ENCODE data around the gene RAB3C.
A peak's percentile ranks its signal among the peaks of the same experiment; 100 is the strongest.

RAB3C gene

GRCh38 chr5:58838729-58839128 is 255.9 kb downstream of the RAB3C start:
- Histone ChIP-seq H3K36me3 (ENCODE audit: insufficient read depth, low read length) (no peaks in the 10 kb centered on the region), H3K9ac (ENCODE audit: insufficient read length) (no peak overlapping the region), H3K9me3 (ENCODE audit: low read depth, low read length) (no peaks in the 10 kb centered on the region), H3K4me3 (no peak overlapping the region), H3K27ac (no peak overlapping the region)
- TF ChIP-seq POLR2AphosphoS5 (IDR thresholded peaks at IDR 0.05; ENCODE audit: borderline replicate concordance, low read depth, low read length) (no peak), FOXP2 (optimal IDR thresholded peaks at IDR 0.05; ENCODE audit: control extremely low read depth, extremely low read length, insufficient read depth) (no peak), EZH2 (IDR thresholded peaks at IDR 0.05) (no peak)
- DNase-seq (ENCODE audit: low read depth, low spot score), result no peak

DNA sequence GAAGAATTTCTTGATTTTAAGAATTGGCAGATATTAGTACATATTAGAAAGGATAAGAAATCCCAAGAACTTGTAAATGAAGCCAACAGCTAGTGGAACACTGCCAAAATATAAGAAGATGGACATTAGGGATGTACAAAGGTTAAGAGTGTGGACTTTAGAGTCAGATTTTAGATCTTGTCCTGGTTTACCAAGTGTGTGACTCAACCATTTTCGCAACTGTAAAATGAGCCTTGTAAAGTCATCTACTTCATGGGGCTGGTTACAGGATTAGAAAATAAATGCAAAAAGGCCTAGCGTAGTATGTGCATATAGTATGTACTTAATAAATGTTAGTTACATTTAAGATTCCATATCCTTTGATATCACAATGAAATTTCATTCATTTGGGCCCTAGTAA is 260.0 kb downstream of the RAB3C start:
- Histone ChIP-seq H3K27ac (no peak overlapping the region), H3K9ac (ENCODE audit: insufficient read length) (no peak overlapping the region), H3K4me3 (no peak overlapping the region), H3K36me3 (ENCODE audit: insufficient read depth, low read length) (no peaks in the 10 kb centered on the region), H3K9me3 (ENCODE audit: low read depth, low read length) (no peaks in the 10 kb centered on the region)
- DNase-seq (ENCODE audit: low read depth, low spot score), result no peak
- TF ChIP-seq FOXP2 (optimal IDR thresholded peaks at IDR 0.05; ENCODE audit: control extremely low read depth, extremely low read length, insufficient read depth) (no peak), EZH2 (IDR thresholded peaks at IDR 0.05) (no peak), POLR2AphosphoS5 (IDR thresholded peaks at IDR 0.05; ENCODE audit: borderline replicate concordance, low read depth, low read length) (no peak)

- H3K9ac ChIP-seq (ENCODE audit: insufficient read length), result no peak overlapping the region
- DNase-seq (ENCODE audit: low read depth, low spot score), result no peak
- TF ChIP-seq POLR2AphosphoS5 (IDR thresholded peaks at IDR 0.05; ENCODE audit: borderline replicate concordance, low read depth, low read length) (no peak), EZH2 (IDR thresholded peaks at IDR 0.05) (no peak), FOXP2 (optimal IDR thresholded peaks at IDR 0.05; ENCODE audit: control extremely low read depth, extremely low read length, insufficient read depth) (no peak)
- no peak overlapping the region for H3K27ac ChIP-seq
- H3K36me3 ChIP-seq (ENCODE audit: insufficient read depth, low read length), result no peaks in the 10 kb centered on the region
- no peak overlapping the region for H3K4me3 ChIP-seq
- H3K9me3 ChIP-seq (ENCODE audit: low read depth, low read length), result no peaks in the 10 kb centered on the region
Observed at GRCh38 chr5:58844395-58844794, 261.5 kb downstream of the RAB3C start.

- no peak for DNase-seq (ENCODE audit: low read depth, low spot score)
- Histone ChIP-seq H3K27ac (no peak overlapping the region), H3K36me3 (ENCODE audit: insufficient read depth, low read length) (no peaks in the 10 kb centered on the region), H3K9ac (ENCODE audit: insufficient read length) (no peak overlapping the region), H3K4me3 (no peak overlapping the region), H3K9me3 (ENCODE audit: low read depth, low read length) (no peaks in the 10 kb centered on the region)
- no peak for TF ChIP-seq FOXP2 (optimal IDR thresholded peaks at IDR 0.05; ENCODE audit: control extremely low read depth, extremely low read length, insufficient read depth)
- TF ChIP-seq POLR2AphosphoS5 (IDR thresholded peaks at IDR 0.05; ENCODE audit: borderline replicate concordance, low read depth, low read length), result no peak
- TF ChIP-seq EZH2 (IDR thresholded peaks at IDR 0.05), result no peak
Observed at GRCh38 chr5:58847041-58847440, 264.2 kb downstream of the RAB3C start.

- Histone ChIP-seq H3K9me3 (ENCODE audit: low read depth, low read length) (no peaks in the 10 kb centered on the region), H3K4me3 (no peak overlapping the region), H3K27ac (no peak overlapping the region), H3K36me3 (ENCODE audit: insufficient read depth, low read length) (no peaks in the 10 kb centered on the region), H3K9ac (ENCODE audit: insufficient read length) (no peak overlapping the region)
- DNase-seq (ENCODE audit: low read depth, low spot score), result no peak
- TF ChIP-seq FOXP2 (optimal IDR thresholded peaks at IDR 0.05; ENCODE audit: control extremely low read depth, extremely low read length, insufficient read depth) (no peak), EZH2 (IDR thresholded peaks at IDR 0.05) (no peak), POLR2AphosphoS5 (IDR thresholded peaks at IDR 0.05; ENCODE audit: borderline replicate concordance, low read depth, low read length) (no peak)
Observed at GRCh38 chr5:58849223-58849622, 266.3 kb downstream of the RAB3C start.

GRCh38 chr5:58849921-58850667 is 267.2 kb downstream of the RAB3C start:
- Histone ChIP-seq H3K4me3 (no peak overlapping the region), H3K27ac (no peak overlapping the region), H3K9me3 (ENCODE audit: low read depth, low read length) (no peaks in the 10 kb centered on the region), H3K9ac (ENCODE audit: insufficient read length) (no peak overlapping the region), H3K36me3 (ENCODE audit: insufficient read depth, low read length) (no peaks in the 10 kb centered on the region)
- TF ChIP-seq EZH2 (IDR thresholded peaks at IDR 0.05) (no peak), FOXP2 (optimal IDR thresholded peaks at IDR 0.05; ENCODE audit: control extremely low read depth, extremely low read length, insufficient read depth) (no peak), POLR2AphosphoS5 (IDR thresholded peaks at IDR 0.05; ENCODE audit: borderline replicate concordance, low read depth, low read length) (no peak)
- peak; percentile 35 for DNase-seq (ENCODE audit: low read depth, low spot score)

- Histone ChIP-seq H3K9ac (ENCODE audit: insufficient read length) (no peak overlapping the region), H3K4me3 (no peak overlapping the region), H3K9me3 (ENCODE audit: low read depth, low read length) (no peaks in the 10 kb centered on the region), H3K27ac (no peak overlapping the region), H3K36me3 (ENCODE audit: insufficient read depth, low read length) (no peaks in the 10 kb centered on the region)
- no peak for TF ChIP-seq FOXP2 (optimal IDR thresholded peaks at IDR 0.05; ENCODE audit: control extremely low read depth, extremely low read length, insufficient read depth)
- DNase-seq (ENCODE audit: low read depth, low spot score), result no peak
Observed at GRCh38 chr5:58851153-58851552, 268.3 kb downstream of the RAB3C start.

DNA sequence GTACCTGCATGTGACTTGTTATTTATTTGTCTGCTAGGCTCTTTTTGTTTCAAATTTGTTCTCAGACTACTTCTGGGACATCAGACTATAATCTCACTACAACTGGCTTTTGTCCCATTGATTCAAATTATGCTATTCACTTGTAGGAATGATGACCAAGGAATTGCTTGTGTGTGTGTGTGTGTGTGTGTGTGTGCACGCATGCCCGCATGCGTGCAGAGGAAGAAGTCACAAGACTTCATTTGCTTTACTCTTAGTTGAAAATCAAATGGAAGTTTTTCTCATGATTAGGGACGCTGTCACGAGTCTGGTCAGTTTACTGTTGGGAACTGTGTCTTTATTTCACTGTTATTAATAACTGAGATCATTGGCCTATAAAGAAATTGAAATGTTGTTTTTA is 268.7 kb downstream of the RAB3C start:
- no peak for DNase-seq (ENCODE audit: low read depth, low spot score)
- Histone ChIP-seq H3K36me3 (ENCODE audit: insufficient read depth, low read length) (no peaks in the 10 kb centered on the region), H3K27ac (no peak overlapping the region), H3K9me3 (ENCODE audit: low read depth, low read length) (no peaks in the 10 kb centered on the region), H3K9ac (ENCODE audit: insufficient read length) (no peak overlapping the region), H3K4me3 (no peak overlapping the region)
- TF ChIP-seq EZH2 (IDR thresholded peaks at IDR 0.05), result no peak
- no peak for TF ChIP-seq POLR2AphosphoS5 (IDR thresholded peaks at IDR 0.05; ENCODE audit: borderline replicate concordance, low read depth, low read length)
- TF ChIP-seq FOXP2 (optimal IDR thresholded peaks at IDR 0.05; ENCODE audit: control extremely low read depth, extremely low read length, insufficient read depth), result no peak

GRCh38 chr5:58852566-58852965 is 269.7 kb downstream of the RAB3C start:
- H3K27ac ChIP-seq, result no peak overlapping the region
- H3K36me3 ChIP-seq (ENCODE audit: insufficient read depth, low read length), result no peaks in the 10 kb centered on the region
- no peak for DNase-seq (ENCODE audit: low read depth, low spot score)
- H3K9me3 ChIP-seq (ENCODE audit: low read depth, low read length), result no peaks in the 10 kb centered on the region
- H3K9ac ChIP-seq (ENCODE audit: insufficient read length), result no peak overlapping the region
- no peak overlapping the region for H3K4me3 ChIP-seq
- TF ChIP-seq FOXP2 (optimal IDR thresholded peaks at IDR 0.05; ENCODE audit: control extremely low read depth, extremely low read length, insufficient read depth) (no peak), POLR2AphosphoS5 (IDR thresholded peaks at IDR 0.05; ENCODE audit: borderline replicate concordance, low read depth, low read length) (no peak), EZH2 (IDR thresholded peaks at IDR 0.05) (no peak)

All from SK-N-MC (cell line).